GM18858 (cell line): ENCODE results near the gene FRAS1.
"Not testable (repeated sequence)": the region's sequence is repeated elsewhere in the genome, so short reads cannot be mapped to it uniquely, and the experiment has no call there.

Experiments
- ATAC-seq: cut with Tn5 transposase; IDR thresholded peaks from one replicate; pipeline ENCODE4 v1.9.1; 2021; ENCODE audit not compliant: unreplicated experiment

FRAS1 gene

GRCh38 chr4:78483811-78484210 is 426.7 kb downstream of the FRAS1 start:
- no peak for ATAC-seq

GRCh38 chr4:78484574-78484973 is 427.5 kb downstream of the FRAS1 start:
- no peak for ATAC-seq

GRCh38 chr4:78493731-78494130 is 436.6 kb downstream of the FRAS1 start:
- ATAC-seq = no peak

- ATAC-seq = no peak
Measured at GRCh38 chr4:78496021-78496643, 439.0 kb downstream of the FRAS1 start.

GRCh38 chr4:78506260-78506659 is 449.1 kb downstream of the FRAS1 start:
- not testable (repeated sequence) for ATAC-seq

- ATAC-seq = no peak
Measured at GRCh38 chr4:78509043-78509442, 451.9 kb downstream of the FRAS1 start.

- no peak for ATAC-seq
Measured at GRCh38 chr4:78510108-78510507, 453.0 kb downstream of the FRAS1 start.

- no peak for ATAC-seq
Measured at GRCh38 chr4:78510681-78511080, 453.6 kb downstream of the FRAS1 start.

- ATAC-seq = no peak
Measured at GRCh38 chr4:78512357-78512920, 455.3 kb downstream of the FRAS1 start.

- ATAC-seq = no peak
Measured at GRCh38 chr4:78513411-78513975, 456.4 kb downstream of the FRAS1 start.

GRCh38 chr4:78517050-78517652 is 460.0 kb downstream of the FRAS1 start:
- ATAC-seq = no peak

GRCh38 chr4:78518561-78518960 is 461.4 kb downstream of the FRAS1 start:
- ATAC-seq = no peak

GRCh38 chr4:78519962-78520361 is 462.8 kb downstream of the FRAS1 start:
- ATAC-seq = no peak

GRCh38 chr4:78520808-78521226 is 463.7 kb downstream of the FRAS1 start:
- no peak for ATAC-seq

GRCh38 chr4:78524009-78524408 is 466.9 kb downstream of the FRAS1 start:
- no peak for ATAC-seq

- ATAC-seq = no peak
Measured at GRCh38 chr4:78525559-78525958, 468.4 kb downstream of the FRAS1 start.

- no peak for ATAC-seq
Measured at GRCh38 chr4:78527103-78527502, 470.0 kb downstream of the FRAS1 start.

GRCh38 chr4:78527555-78527954 is 470.4 kb downstream of the FRAS1 start:
- ATAC-seq = no peak

GRCh38 chr4:78528327-78528726 is 471.2 kb downstream of the FRAS1 start:
- ATAC-seq = no peak

GRCh38 chr4:78529569-78530209 is 472.6 kb downstream of the FRAS1 start:
- ATAC-seq = no peak

- ATAC-seq = no peak
Measured at GRCh38 chr4:78532046-78532445, 474.9 kb downstream of the FRAS1 start.

GRCh38 chr4:78533854-78534253 is 476.7 kb downstream of the FRAS1 start:
- no peak for ATAC-seq
